Fibroblast of skin of left biceps (primary cell): Measurements from ENCODE around the gene TRIM43B.
"Not testable (repeated sequence)": the region's sequence is repeated elsewhere in the genome, so short reads cannot be mapped to it uniquely, and the experiment has no call there.

Experiments
- DNase-seq, 2 experiments: peaks; one replicate each; pipeline ENCODE4 v3.0.0-alpha.2; 2013; ENCODE audit warnings: low read depth in 2 of 2

Gene TRIM43B

GRCh38 chr2:95484654-95485053 lies at the start of gene TRIM43B:
TSS of gene TRIM43B (minus strand) at chr2:95484754. CDS start at chr2:95482714, 2,040 bp downstream.
- DNase-seq = not testable (repeated sequence)

- DNase-seq = no peak
Observed at GRCh38 chr2:95531254-95531771, 46.8 kb upstream of the TRIM43B start.

DNA sequence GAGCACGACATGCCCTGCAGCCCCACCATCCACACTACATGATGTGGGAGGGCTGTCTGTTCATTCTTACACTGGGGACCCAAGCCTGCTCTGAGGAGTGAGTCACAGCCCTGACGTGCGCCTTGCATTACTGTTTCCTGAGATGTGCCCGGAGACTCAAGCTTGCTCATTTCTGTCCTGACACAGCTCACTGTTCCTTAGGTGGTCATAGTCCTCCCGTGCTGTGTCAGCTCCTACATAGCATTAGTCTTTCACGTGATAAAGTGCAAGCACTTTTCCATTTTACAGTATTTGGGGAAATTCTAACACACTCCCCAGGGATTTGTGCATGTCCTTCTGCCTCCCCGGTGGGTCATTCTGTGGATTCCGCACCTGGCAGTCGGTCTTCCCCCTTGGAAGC lies 46.2 kb upstream of the TRIM43B start:
- no peak for DNase-seq

DNA sequence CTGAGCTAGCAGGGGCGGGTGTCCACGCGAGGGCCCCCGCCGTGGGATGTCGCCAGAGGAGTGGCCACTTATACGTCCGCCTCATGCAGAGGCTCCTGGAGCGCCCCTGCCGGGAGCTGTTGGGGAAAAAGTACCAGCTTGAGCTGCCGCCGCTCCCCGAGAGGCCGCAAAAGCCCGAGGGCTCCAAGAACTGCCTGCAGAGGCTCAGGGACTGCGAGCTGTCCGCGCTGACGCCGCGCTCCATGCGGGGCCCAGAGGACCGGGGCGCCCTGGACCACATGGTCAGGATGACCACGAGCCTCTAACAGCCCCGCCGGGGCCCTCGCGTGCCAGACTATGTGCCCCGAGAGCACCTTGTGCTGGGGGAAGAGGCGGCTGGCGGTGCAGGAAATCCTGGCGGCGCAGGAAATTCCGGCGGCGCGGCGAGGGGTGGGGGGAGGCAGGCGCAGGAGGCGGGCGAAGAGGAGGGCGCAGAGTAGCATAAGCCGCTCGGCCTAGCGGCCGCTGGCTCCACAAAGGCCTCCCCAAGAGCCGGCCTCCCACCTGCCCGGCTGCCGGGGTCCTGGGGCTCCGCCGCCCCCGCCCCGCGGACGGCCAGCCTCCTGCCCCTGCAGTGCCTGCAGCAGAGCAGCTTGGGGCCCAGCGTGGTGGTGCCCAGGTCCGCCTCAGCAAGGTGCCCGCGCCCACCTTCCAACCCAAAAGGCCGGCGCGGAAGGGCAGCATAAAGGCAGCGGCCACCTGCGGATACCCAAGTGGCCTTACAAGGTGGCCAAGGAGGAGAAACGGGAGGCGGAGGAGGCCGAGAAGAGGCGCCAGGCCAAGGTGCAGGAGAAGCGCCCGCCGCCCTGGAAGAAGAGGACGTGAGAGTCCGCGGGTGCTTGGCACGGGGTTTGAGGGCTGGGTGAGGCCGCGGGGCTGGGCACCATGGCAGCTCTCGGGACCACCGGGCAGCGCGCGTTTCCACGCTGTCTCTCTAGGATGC lies 42.1 kb upstream of the TRIM43B start:
- peak; percentile 33 to 40 for DNase-seq

DNA sequence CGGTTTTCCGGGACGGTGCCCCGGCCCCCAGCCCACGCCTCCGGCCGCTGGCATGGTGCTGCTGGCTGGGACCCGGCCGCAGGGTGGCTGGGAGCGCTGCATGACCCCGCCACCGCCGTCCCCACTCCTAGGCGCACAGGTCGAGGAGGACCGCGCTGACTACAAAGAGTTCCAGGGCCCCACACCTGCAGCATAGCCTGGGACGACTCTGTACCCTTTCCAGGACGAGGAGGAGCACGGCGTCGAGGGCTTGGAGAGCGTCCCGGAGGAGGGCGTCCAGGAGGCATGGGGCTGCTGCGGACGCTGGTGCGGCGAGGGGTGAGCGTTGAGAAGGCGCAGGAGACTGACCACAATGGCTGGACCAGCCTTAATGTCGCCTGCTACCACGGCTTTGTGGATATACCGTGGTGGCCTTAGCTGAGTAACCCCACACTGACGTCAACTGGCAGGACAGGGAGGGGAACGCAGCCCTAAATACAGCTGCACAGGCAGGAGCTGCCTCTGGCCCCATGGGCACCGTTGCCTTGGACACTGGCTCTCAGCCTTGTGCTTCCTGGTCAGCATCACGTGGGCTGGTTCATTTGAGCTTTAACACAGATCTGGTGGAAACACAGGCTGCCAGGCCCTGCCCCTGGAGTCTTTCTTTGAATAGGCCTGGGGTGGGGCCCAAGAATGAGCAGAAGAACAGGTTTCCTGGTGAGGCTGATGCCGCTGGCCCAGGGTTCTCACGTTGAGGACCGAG lies 40.9 kb upstream of the TRIM43B start:
- DNase-seq = no peak

DNA sequence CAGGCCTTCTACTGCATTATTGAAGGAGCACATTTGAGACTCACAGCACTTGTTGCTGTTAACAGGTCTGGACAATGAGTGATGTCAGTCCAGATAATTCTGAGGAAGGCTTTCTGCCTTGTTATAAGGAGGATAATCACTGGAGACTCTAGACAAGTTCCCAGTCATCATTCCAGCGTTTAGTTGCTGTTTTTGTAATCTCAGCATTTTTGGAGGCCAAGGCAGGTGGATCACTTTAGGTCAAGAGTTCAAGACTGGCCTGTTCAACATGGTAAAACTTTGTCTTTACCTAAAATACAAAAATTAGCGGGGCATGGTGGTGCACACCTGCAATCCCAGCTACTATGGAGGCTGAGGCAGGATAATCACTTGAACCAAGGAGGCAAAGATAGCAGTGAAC lies 39.6 kb upstream of the TRIM43B start:
- no peak for DNase-seq

- no peak for DNase-seq
Observed at GRCh38 chr2:95514718-95515117, 30.2 kb upstream of the TRIM43B start.

GRCh38 chr2:95514226-95514625 lies 29.7 kb upstream of the TRIM43B start:
- DNase-seq = not testable (repeated sequence)

- DNase-seq = no peak
Observed at GRCh38 chr2:95509408-95509807, 24.9 kb upstream of the TRIM43B start.

GRCh38 chr2:95505222-95505621 lies 20.7 kb upstream of the TRIM43B start:
- DNase-seq = no peak

- DNase-seq = no peak
Observed at GRCh38 chr2:95500854-95501253, 16.3 kb upstream of the TRIM43B start.

DNA sequence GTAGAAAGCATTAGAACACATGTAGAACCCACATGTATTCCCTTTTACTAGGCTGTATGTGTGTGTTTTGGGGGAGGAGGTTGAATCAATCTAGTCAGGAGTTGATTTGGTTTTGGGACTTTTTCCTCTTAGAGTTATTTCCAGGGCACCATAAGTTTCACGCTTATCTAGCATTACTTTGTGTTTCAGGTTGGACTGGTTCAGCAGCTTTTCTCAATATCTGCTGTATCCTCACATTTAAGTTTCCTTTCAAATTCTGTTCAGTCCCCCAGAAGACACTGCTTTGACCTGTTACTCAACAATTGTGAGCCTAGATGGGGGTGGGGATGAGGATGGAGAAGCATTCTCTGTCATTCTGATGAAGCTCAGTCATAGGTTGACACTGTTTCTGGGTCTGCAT lies 7.5 kb upstream of the TRIM43B start:
- not testable (repeated sequence) for DNase-seq

GRCh38 chr2:95475025-95475424 lies 9.5 kb downstream of the TRIM43B start:
- DNase-seq = not testable (repeated sequence)

GRCh38 chr2:95467984-95468383 lies 16.6 kb downstream of the TRIM43B start:
- not testable (repeated sequence) for DNase-seq

DNA sequence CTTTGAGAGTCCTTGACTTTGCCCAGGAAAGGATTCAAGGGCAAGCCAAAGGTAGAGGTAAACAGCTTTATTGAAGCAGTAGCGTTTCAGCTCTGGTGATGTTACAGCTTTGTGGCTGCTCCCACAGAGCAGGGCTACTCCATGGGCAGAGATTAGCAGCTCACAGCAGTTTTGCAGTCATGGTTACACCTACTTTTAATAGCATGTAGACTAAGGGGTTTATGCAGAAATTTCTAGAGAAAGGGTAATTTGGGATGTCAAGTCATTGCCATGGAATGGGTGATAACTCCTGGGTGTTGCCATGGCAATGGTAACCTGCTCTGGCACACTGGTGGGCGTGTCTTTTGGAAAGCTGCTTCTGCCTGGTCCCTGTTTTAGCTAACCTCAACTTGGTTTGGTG lies 18.0 kb downstream of the TRIM43B start:
- DNase-seq = not testable (repeated sequence)

GRCh38 chr2:95463292-95463691 lies 21.3 kb downstream of the TRIM43B start:
- not testable (repeated sequence) for DNase-seq

DNA sequence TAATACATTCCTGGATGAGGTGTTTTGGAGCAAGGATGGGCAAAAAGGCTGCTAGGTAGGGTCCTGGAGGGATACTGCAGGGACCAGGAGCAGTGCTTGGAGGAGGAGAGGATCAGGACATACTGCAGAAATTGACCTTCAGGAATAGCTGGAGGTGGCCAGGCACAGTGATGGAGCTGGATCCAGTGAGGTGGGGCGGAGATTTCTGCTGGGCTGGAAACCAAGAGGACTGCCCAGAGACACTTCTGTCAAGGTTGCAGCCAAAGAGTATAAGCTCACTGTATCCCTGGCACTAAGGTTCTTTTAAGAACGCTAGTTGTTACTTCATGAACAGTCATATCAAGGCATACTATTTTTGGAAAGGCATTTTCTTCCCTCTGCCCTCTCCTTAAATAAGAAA lies 39.2 kb downstream of the TRIM43B start:
- DNase-seq = not testable (repeated sequence)

GRCh38 chr2:95442474-95443099 lies 42.0 kb downstream of the TRIM43B start:
- not testable (repeated sequence) for DNase-seq

- not testable (repeated sequence) for DNase-seq
Observed at GRCh38 chr2:95435872-95436209, 48.7 kb downstream of the TRIM43B start.

DNA sequence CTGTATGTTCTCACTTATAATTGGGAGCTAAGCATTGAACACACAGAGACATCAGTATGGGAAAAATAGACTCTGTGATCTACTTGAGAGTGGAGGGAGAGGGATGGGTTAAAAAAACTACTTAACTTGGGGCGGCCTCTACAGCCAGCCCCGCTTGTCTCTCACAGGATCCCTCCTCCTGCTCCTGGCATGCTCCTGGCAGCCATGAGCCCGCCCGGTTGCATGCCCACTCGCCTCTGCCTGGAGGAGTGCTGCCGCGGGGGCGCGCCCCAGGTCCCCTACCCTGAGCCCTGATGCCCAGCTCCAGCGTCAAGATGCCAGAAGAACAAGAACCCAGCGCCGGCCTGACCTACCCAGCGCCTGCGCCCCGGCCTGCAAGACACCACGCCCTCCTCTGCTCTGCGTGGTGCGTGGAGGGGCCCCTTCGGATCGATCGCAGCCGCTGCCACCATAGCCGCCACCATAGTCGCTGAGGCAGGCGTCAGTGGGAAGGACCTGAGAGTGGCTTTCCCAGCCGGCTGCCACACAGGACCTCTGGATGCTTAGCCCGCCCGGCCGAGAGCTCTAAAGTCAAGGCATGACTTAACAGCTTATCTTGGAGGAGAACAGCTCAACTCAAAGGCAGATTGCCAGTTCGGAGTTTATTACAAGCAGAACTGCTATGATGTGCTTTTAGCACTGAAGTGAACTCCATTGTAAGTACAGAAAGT lies 49.2 kb downstream of the TRIM43B start:
- DNase-seq = not testable (repeated sequence)

DNA sequence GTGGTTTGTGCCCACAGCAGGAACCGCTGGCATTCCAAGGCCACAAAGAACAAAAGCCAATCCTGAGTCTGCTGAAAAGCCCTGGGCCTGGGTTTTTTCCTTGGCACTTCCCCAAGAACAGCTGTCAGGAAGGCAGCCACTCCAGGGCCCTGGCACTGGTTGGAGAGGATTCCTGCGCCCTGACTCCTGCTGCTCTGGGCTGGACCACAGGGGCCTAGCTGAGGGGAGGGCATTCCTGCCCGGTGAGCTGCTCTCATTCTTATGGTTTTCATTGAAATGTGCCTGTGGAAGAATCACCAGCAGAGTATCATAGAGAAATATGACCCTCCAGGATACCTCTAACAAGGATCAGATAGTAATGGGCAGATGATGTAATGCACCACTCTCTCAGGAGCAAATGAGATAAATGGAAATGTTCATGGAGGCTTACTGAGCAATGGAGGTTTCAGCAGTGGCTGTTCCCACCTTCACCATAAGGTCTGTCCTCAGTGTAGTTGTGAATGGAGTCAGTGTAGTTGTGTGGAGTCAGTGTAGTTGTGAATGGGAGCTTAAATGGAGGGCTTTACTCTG lies 50.0 kb downstream of the TRIM43B start:
- peak; percentile 54 for DNase-seq
